ENCODE results near the gene NUPR1.
"Not testable (repeated sequence)": the region's sequence is repeated elsewhere in the genome, so short reads cannot be mapped to it uniquely, and the experiment has no call there.

Gene NUPR1

DNA sequence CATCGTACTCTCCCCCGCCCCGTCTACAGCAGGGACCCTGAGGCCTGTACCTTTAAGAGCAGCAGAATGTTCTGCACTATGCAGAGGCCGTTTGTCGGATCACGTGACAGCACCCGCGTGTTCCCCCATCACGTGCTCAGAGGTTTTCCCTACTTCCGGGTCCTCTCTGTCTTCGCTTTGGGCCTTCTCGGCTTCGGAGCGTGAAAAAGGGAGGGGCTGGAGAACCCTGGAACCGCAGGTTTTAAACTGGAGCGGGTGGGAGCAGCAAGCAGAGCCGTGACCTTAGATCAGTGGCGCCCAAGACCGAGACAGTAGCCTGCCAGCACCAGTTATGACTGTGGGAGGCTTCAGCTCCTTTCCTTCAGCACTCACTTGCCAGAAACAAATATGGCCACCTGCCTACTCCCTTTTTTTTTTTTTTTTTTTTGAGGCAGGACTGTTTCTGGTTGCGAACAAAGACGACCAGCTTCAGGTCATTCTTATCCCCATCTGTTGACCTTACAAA lies 46.8 kb downstream of the NUPR1 start, which contains the start of gene CLN3:
Gene CLN3 (minus strand): TSS at position 105 of the 505 bp plus-strand sequence. CDS start 315 bp downstream, outside the sequence.
- no peaks in the 10 kb centered on the region for H3K9me3 ChIP-seq (ENCODE audit: control insufficient read depth, low read depth, low read length)
- H3K4me1 ChIP-seq (ENCODE audit: control insufficient read depth, low read depth, low read length): no peaks in the 10 kb centered on the region
- peak within 1 kb of the TSS; percentile 99 for H3K27ac ChIP-seq (ENCODE audit: low read length)
- H3K27me3 ChIP-seq (ENCODE audit: control insufficient read depth, insufficient read depth, low read length): no peaks in the 10 kb centered on the region
- peaks cover 5% of the 10 kb centered on the region for H3K36me3 ChIP-seq (ENCODE audit: control insufficient read depth, low read depth, low read length)
- peak within 1 kb of the TSS; percentile 96 for H3K9ac ChIP-seq (ENCODE audit: low read length)
- H3K4me3 ChIP-seq (ENCODE audit: low read length): peak within 1 kb of the TSS; percentile 97

DNA sequence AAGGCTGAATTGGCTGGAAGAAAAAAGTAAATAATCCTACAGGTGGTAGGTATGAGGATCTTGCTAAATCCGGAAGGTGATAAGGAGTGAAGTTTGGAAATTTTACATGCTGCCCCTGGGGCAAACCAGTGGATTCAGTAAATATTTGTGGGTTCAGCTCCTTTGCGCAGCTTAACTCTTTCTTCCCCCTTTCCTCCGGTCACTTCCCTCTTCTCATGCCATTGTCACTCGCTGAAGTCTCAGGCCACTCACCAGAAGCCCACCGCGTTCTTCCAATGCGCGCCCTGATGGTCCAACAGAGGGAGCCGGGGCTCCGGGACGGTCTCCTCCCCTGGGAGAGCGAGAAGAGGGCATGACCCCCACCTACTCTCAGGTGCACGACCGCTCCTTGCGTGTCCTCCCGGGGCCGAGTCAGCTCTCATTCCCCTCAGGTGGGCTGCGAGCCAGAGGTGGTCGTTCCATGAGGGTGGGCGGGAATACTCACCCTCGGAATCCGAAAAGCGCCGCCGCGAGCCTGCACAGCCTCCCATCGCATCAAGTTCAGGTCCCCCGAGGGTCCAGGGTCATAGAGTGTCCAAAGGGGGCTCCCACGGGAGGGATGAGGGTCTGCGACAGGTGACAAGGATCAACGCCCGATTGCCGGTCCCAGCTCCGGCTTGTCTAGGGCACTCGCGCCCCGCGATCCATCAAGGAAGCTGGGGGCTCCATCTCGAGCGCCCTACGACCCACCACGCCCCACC lies 47.4 kb downstream of the NUPR1 start:
- no peaks in the 10 kb centered on the region for H3K27me3 ChIP-seq (ENCODE audit: control insufficient read depth, insufficient read depth, low read length)
- peaks cover 7% of the 10 kb centered on the region for H3K36me3 ChIP-seq (ENCODE audit: control insufficient read depth, low read depth, low read length)
- peak overlapping the region; percentile 97 for H3K4me3 ChIP-seq (ENCODE audit: low read length)
- H3K9me3 ChIP-seq (ENCODE audit: control insufficient read depth, low read depth, low read length): no peaks in the 10 kb centered on the region
- no peaks in the 10 kb centered on the region for H3K4me1 ChIP-seq (ENCODE audit: control insufficient read depth, low read depth, low read length)
- H3K27ac ChIP-seq (ENCODE audit: low read length): no peak overlapping the region
- peak overlapping the region; percentile 96 for H3K9ac ChIP-seq (ENCODE audit: low read length)

- Histone ChIP-seq H3K4me3 (ENCODE audit: low read length) (no peak overlapping the region), H3K27ac (ENCODE audit: low read length) (no peak overlapping the region), H3K27me3 (ENCODE audit: control insufficient read depth, insufficient read depth, low read length) (no peaks in the 10 kb centered on the region), H3K36me3 (ENCODE audit: control insufficient read depth, low read depth, low read length) (peaks cover 17% of the 10 kb centered on the region), H3K9me3 (ENCODE audit: control insufficient read depth, low read depth, low read length) (no peaks in the 10 kb centered on the region), H3K4me1 (ENCODE audit: control insufficient read depth, low read depth, low read length) (no peaks in the 10 kb centered on the region), H3K9ac (ENCODE audit: low read length) (no peak overlapping the region)
Measured at GRCh38 chr16:28486266-28486665, 52.5 kb downstream of the NUPR1 start.

GRCh38 chr16:28483361-28483760 lies 55.4 kb downstream of the NUPR1 start:
- not testable (repeated sequence) for H3K4me1 ChIP-seq (ENCODE audit: control insufficient read depth, low read depth, low read length); H3K27me3 ChIP-seq (ENCODE audit: control insufficient read depth, insufficient read depth, low read length); H3K9ac ChIP-seq (ENCODE audit: low read length); H3K27ac ChIP-seq (ENCODE audit: low read length); H3K4me3 ChIP-seq (ENCODE audit: low read length); H3K9me3 ChIP-seq (ENCODE audit: control insufficient read depth, low read depth, low read length)
- peaks cover 12% of the 10 kb centered on the region for H3K36me3 ChIP-seq (ENCODE audit: control insufficient read depth, low read depth, low read length)
